NCI-H1105 (cell line): Measurements from ENCODE around the gene ZNF780B.
"Not testable (repeated sequence)": the region's sequence is repeated elsewhere in the genome, so short reads cannot be mapped to it uniquely, and the experiment has no call there.

Experiments used
- DNase-seq: peaks from one replicate; lab custom pipeline; 2025; lab: John Stamatoyannopoulos, UW

ZNF780B gene

GRCh38 chr19:40055832-40056504 is at the start of gene ZNF780B:
Gene ZNF780B (minus strand): TSS chr19:40056231. CDS start chr19:40050332, 5,899 bp downstream.
- DNase-seq, result peak; percentile 13

GRCh38 chr19:40104754-40105153 is 48.7 kb upstream of the ZNF780B start:
- DNase-seq, result no peak

GRCh38 chr19:40103600-40103999 is 47.6 kb upstream of the ZNF780B start:
- no peak for DNase-seq

DNA sequence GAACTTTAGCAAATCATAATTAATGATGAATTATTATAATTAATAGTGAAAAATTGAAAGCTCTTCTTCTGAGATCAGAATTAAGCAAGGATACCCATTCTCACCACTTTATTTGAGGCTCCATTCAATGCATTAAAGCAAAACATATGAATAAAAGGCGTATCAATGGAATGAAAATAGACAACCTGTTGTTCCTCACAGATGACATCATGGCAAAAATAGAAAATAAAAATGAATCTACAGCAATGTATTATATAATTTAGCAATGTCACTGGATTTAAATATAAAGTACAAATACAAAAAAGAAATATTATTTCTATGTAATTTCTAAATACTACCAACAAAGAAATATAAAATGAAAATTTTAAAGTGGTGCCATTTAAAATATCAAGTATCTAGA is 45.8 kb upstream of the ZNF780B start:
- DNase-seq, result no peak

DNA sequence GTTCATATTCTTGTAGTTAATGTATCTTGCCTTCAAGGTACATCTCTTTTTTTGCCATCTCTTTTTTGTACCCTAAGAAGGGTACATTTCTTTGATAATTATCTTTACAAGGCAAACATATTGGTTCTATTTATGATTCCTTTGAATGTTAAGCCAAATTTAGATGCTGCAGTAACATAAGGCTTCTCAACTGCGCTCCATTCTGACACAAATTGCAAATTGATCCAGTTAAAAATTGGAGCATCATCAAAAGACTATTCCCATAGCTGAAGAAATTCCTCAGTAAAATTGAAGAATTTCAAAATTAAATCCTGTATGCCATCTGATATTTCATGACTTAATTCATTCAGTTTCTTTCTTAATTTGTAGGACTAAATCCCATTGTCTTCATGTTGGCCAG is 37.4 kb upstream of the ZNF780B start:
- DNase-seq, result no peak

- no peak for DNase-seq
Measured at GRCh38 chr19:40091205-40092129, 35.4 kb upstream of the ZNF780B start.

GRCh38 chr19:40090241-40091204 is 34.5 kb upstream of the ZNF780B start, which contains the start of gene ZNF780A:
Gene ZNF780A (minus strand): TSS chr19:40090943. CDS start chr19:40084753, 6,190 bp downstream.
- DNase-seq, result peak; percentile 72

GRCh38 chr19:40089462-40089861 is 33.4 kb upstream of the ZNF780B start:
- no peak for DNase-seq

- no peak for DNase-seq
Measured at GRCh38 chr19:40088299-40089047, 32.4 kb upstream of the ZNF780B start.

DNA sequence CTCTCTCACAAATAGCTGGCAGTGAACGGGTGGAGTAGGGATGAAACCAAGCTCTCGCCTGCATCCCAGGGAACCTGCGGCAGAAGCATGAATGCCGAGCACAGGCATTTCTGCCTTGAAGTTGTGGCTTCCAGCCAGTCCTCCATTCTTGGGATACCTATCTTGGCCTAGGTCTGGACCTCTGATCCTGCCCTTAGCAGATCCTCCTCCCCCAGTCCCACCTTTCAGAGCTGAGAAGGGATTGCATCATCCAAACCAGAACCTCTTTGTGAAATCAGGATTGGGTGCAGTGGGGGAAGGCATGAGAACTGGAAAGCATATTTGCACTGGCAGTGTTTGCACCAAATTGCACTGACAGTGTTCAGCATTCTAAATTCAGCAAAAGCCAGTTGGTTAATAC is 28.9 kb upstream of the ZNF780B start:
- DNase-seq, result no peak

- DNase-seq, result no peak
Measured at GRCh38 chr19:40081411-40081810, 25.4 kb upstream of the ZNF780B start.

DNA sequence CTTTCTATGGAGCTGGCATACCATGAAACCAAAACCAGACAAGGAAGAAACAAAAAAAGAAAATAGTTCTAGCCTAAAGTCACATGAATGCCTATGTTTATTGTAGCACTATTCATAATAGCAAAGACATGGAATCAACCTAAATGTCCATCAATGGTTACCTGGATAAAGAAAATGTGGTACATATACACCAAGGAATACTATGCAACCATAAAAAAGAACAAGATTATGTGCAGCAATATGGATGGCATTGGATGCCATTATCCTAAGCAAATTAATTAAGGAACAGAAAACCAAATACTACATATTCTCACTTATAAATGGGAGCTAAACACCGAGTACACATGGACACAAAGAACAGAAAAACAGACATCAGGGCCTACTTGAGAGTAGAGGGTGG is 24.3 kb upstream of the ZNF780B start:
- DNase-seq, result no peak

- DNase-seq, result no peak
Measured at GRCh38 chr19:40078377-40078776, 22.3 kb upstream of the ZNF780B start.

GRCh38 chr19:40070058-40070457 is 14.0 kb upstream of the ZNF780B start:
- no peak for DNase-seq

DNA sequence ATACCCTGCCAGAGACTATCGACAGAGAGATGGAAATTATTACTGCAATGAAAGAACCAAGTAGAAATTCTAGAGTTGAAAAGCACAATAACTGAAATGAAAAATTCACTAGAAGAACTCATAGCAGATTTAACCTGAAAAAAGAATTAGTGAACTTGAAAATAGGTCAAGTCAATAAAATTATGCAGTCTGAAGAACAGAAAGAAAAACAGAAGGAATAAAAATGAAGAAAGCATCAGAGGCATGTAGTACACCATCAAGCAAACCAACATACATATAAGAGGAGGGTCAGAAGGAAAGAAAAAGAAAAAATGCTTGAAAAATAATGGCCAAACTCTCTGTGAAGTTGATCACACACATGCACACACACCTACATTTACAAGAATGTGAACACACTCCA is 3.6 kb upstream of the ZNF780B start:
- DNase-seq, result no peak

DNA sequence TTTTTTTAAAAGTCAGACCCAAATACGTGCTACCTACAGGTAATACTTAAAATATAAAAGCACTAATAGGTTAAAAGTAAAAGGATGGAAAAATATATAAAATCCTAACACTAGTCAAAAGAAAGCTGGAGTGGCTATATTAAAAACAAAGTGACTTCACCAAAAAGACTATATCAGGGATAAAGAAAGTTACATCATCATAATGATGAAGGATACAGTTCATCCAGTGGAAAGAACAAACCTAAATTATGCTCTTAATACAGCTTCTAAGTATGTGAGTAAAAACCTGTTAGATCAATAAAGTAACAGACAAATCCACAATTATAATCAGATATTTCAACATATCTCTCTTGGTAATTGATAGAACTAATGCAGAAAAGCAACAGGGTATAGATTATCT is 1.1 kb upstream of the ZNF780B start:
- DNase-seq, result no peak

- no peak for DNase-seq
Measured at GRCh38 chr19:40056505-40056904, 474 bp upstream of the ZNF780B start.

DNA sequence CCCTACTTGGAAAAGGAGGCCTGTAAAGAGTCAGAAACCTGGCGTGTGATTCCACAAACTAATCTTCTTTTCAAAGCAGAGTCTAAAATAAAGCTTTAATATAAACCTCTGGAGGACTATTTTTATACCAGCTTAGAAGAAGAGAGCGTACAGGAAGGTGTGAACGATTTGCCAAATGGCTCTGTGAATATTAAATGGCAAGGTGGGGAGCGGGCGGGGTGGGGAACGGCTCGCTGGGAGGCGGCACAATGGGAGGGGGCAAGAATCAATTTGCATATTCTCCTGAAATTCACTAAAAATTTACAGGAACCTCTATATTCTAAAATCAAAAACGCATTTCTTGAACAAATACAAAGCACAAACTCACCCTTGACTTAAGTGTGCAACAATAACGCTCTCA is 982 bp downstream of the ZNF780B start:
- DNase-seq, result no peak

DNA sequence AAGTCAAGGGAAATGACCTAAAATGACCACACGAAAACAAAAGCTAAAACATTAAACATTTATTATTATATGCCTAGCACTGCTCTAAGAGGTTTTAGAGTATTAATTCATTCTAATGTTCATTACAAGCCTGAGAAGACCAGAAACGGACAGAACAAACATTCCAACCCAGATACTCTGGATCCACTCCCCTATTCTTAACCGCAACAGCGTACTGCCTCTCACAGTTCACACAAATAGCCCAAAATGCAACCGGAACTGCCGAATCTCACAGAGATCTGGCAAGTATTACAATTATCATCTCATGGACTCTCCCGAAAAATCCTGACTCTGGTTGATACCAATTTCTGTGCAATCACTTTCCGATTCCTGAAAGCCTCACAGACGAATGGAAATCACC is 1.4 kb downstream of the ZNF780B start:
- DNase-seq, result no peak

- no peak for DNase-seq
Measured at GRCh38 chr19:40053491-40053890, 2.5 kb downstream of the ZNF780B start.

GRCh38 chr19:40041718-40042117 is 14.3 kb downstream of the ZNF780B start:
- DNase-seq, result not testable (repeated sequence)
